HG02981 (cell line): ENCODE measurements around the gene MANEA.
"Not testable (repeated sequence)": the region's sequence is repeated elsewhere in the genome, so short reads cannot be mapped to it uniquely, and the experiment has no call there.

Source experiments
- ATAC-seq: cut with Tn5 transposase; IDR thresholded peaks from one replicate; pipeline ENCODE4 v1.9.1; 2021; ENCODE audit warnings: mild to moderate bottlenecking, moderate library complexity; ENCODE audit not compliant: unreplicated experiment

Gene MANEA

GRCh38 chr6:95584226-95584625 is 6.9 kb downstream of the MANEA start:
- not testable (repeated sequence) for ATAC-seq

GRCh38 chr6:95587989-95588388 is 10.7 kb downstream of the MANEA start:
- ATAC-seq: no peak

- no peak for ATAC-seq
These were observed 11.7 kb downstream of the MANEA start for GRCh38 chr6:95589067-95589466.

- ATAC-seq: no peak
These were observed 12.7 kb downstream of the MANEA start for GRCh38 chr6:95589826-95590570.

DNA sequence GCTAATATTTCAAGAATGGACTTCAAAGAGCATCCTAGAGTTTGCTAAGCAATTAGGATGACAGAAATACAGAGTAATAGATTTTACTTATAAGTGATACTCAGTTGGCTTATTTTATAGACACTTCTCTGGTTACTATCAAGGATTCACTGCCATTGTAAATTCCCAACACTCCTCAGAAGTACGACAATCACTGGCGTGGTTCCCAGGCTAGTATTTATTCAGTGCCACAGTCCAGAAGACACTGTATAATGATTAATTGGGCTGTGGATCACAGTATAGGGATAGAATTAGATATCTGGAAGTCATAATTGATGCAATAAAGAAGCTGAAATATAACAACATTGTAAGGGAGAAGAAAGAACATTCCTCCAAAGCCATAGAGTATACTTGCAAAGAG is 15.7 kb downstream of the MANEA start:
- no peak for ATAC-seq

DNA sequence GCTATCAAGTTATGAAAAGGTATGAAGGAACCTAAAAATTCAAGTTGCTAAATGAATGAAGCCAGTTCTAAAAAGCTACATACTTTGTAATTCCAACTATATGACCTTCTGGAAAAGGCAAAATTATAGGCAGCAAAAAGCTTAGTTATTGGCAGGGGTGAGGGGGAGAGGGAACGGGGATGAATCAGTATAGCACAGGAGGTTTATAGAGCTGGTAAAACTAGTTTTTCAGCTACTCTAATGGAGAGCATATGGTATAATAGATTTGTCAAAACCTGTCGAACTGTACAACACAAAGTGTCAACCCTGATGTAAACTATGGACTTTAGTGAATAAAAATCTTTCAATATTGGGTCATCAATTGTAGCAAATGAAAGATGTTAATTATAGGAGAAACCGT is 18.7 kb downstream of the MANEA start:
- ATAC-seq: no peak

DNA sequence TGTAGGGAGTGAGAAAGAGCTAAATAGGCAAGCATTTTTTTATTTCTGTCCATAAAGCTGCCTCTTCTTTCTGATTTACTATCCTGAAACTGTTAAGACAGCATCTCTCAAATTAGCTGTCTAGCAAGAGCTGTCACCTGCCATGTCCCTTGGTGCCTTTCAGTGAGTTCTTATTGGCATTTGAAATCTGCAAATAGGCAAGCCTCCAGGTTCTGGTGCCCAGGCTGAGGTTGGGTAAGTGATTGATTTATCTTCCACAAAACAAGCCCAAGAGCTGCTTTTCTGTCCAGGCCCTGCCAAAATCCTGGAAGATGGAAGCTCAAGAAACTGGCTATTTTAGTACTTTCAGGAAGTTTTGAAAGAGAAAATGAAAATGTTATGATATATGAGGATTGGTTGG is 22.4 kb downstream of the MANEA start:
- no peak for ATAC-seq

GRCh38 chr6:95601133-95601532 is 23.8 kb downstream of the MANEA start:
- ATAC-seq: no peak

GRCh38 chr6:95614094-95614493 is 36.8 kb downstream of the MANEA start:
- no peak for ATAC-seq

DNA sequence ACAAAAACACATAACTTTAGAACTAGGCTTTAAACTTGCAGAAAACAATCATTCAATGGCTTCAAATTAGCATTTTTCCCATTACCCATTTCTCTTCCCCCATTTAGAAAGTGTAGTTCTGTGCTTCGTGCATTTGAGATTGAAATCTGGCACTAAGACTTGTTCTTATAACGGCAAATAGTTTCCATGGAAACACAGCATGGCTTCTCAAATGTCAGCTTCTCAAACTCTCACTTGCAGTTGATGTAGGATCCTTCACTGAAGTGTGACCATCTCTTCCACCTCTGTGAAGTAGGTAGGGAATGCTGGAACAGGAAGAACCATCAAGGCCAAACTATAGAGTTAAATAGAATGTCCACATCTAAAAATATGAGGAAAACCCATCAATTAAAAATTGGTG is 52.2 kb downstream of the MANEA start:
- ATAC-seq: no peak

DNA sequence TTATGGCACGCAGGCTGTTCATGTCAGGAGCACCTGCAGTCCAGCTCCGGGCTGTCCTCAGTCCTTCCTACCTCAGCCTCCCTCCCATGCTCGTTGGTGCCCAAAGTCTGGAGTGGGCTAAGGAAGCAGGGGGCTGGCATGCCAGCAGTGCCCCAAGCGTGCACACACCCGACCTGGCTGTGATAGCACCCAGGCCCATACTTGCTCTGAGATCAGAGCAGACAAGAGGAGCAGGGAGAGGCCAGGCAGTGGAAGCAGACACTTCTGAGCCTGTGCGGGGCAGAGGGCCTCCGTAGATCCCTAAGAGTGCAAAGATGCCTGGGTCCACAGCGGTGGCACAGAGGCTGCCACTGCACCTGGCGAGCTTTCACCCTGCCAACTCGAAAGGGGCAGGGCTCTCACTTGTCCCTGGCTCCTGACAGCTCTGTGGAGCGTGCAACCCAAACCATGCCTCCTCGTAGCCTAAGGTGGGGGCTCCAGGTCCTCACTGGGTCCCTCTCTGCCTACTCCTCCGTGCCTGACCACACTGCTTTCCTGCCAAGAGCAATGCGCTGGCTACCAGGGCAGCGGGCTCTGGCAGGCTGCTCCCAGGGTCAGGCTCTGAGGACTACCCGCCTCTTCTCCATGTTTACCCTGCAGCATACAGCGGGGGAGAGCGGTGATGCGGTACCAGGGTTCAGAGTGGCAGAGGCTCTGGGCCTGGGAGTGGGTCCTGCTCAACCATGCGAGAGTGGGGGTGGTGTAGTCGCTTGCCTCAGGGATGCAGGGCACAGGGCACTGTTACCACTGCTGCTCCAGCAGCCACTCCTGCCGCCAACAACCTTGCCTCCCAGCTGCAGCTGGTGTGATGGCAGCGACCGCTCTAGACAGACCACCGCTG is 59.5 kb downstream of the MANEA start:
- no peak for ATAC-seq

- no peak for ATAC-seq
These were observed 71.3 kb downstream of the MANEA start for GRCh38 chr6:95648636-95649035.

GRCh38 chr6:95649451-95649850 is 72.1 kb downstream of the MANEA start:
- no peak for ATAC-seq

GRCh38 chr6:95654176-95654575 is 76.8 kb downstream of the MANEA start:
- ATAC-seq: no peak

GRCh38 chr6:95658886-95659285 is 81.6 kb downstream of the MANEA start:
- no peak for ATAC-seq
